HCT116 (cell line): Measurements from ENCODE around the gene GNAI2. TPM values are rescaled to one million over a fixed set of nuclear protein-coding genes. Genes with fewer than 3 reads are reported as not detected.

Source experiments
- ATAC-seq: fragments of 200-7000 bp; cut with Tn5 transposase; 2 replicates; pipeline ENCODE4 v1.9.1; 2020; ENCODE audit warnings: mild to moderate bottlenecking, moderate library complexity
- BruUV-seq: library from RNA; stranded (reverse); fragments of 400-500 nt; replicated peaks from 2 replicates; lab custom pipeline; 2021; lab: Mats Ljungman, UMichigan
- CTCF ChIA-PET: fragments of 300-600 bp; sonication (Branson Sonifier 250); formaldehyde crosslinking; loops from one replicate; lab custom pipeline; 2021; ENCODE audit warnings: antibody characterized with exemption; lab: Charles Lee
- POLR2A ChIA-PET: fragments of 300-600, 350-600 bp; sonication (Branson Sonifier 250); formaldehyde crosslinking; loops from one replicate; lab custom pipeline; 2021; ENCODE audit warnings: antibody characterized with exemption; lab: Charles Lee
- RAD21 ChIA-PET, 2 experiments: fragments of 300-600 bp; sonication (Branson Sonifier 250); formaldehyde crosslinking; loops; one replicate each; lab custom pipeline; 2023; ENCODE audit warnings: low total read pairs in 2 of 2; ENCODE audit not compliant: uncharacterized antibody in 2 of 2, unreplicated experiment in 2 of 2, low non-redundant PET in 1 of 2; lab: Charles Lee
- DNase-seq: peaks from one replicate; pipeline ENCODE4 v3.0.0-alpha.2; 2010; ENCODE audit warnings: low read depth, low spot score
- H2AFZ ChIP-seq: fragments of 200-600 bp; shearing (Covaris generic), sonication (generic); 2 replicates; pipeline ENCODE4 v1.6.1; 2017; ENCODE audit warnings: low read depth, mixed run types, mixed read lengths, antibody characterized with exemption, low read length; ENCODE audit not compliant: poor library complexity, severe bottlenecking
- H3K27ac ChIP-seq: 2 replicates; pipeline ENCODE4 v1.5.1; 2012; ENCODE audit warnings: low read depth, low read length
- H3K27me3 ChIP-seq: fragments of 200-600 bp; sonication (generic); 2 replicates; pipeline ENCODE4 v1.6.1; 2016; ENCODE audit warnings: mixed run types, low read length, mixed read lengths; ENCODE audit not compliant: insufficient read depth
- H3K36me3 ChIP-seq, 2 experiments: fragments of 200-500 bp in 1 of 2; fragments of 200-600 bp in 1 of 2; sonication (Bioruptor generic) in 1 of 2; sonication (generic) in 1 of 2; 2 replicates each; pipeline versions ENCODE4 v1.5.1 to v1.6.1; 2014 to 2016; ENCODE audit warnings: low read length in 2 of 2, inconsistent platforms in 1 of 2, mixed read lengths in 1 of 2, mixed run types in 1 of 2; ENCODE audit not compliant: insufficient read depth in 2 of 2, control insufficient read depth in 1 of 2
- H3K4me1 ChIP-seq, 2 experiments: fragments of 200-600 bp in 1 of 2; sonication (generic) in 1 of 2; 2 replicates each; pipeline versions ENCODE4 v1.5.1 to v1.6.1; 2012 to 2017; ENCODE audit warnings: low read length in 2 of 2, inconsistent platforms in 1 of 2, mild to moderate bottlenecking in 1 of 2, mixed read lengths in 1 of 2, mixed run types in 1 of 2, moderate library complexity in 1 of 2; ENCODE audit not compliant: insufficient read depth in 2 of 2, control insufficient read depth in 1 of 2
- H3K4me2 ChIP-seq: fragments of 200-600 bp; sonication (generic); 2 replicates; pipeline ENCODE4 v1.6.1; 2017; ENCODE audit warnings: mixed run types, low read length, mixed read lengths
- H3K4me3 ChIP-seq, 2 experiments: fragments of 200-600 bp in 1 of 2; sonication (generic) in 1 of 2; replicated peaks in 1 of 2; 2 replicates each; pipeline ENCODE4 v1.5.1; 2011 to 2016; ENCODE audit warnings: low read length in 2 of 2, control low read depth in 1 of 2, low read depth in 1 of 2, mild to moderate bottlenecking in 1 of 2, mixed read lengths in 1 of 2, mixed run types in 1 of 2
- H3K79me2 ChIP-seq: fragments of 200-600 bp; sonication (generic); 2 replicates; pipeline ENCODE4 v1.6.1; 2017; ENCODE audit warnings: mild to moderate bottlenecking, mixed run types, low read length, moderate library complexity, mixed read lengths; ENCODE audit not compliant: insufficient read depth
- H3K9ac ChIP-seq: fragments of 200-600 bp; sonication (generic); 2 replicates; pipeline ENCODE4 v1.6.1; 2016; ENCODE audit warnings: low read length, mixed read lengths
- H3K9me2 ChIP-seq: fragments of 200-600 bp; sonication (generic), shearing (Covaris generic); 2 replicates; pipeline ENCODE4 v1.6.1; 2017; ENCODE audit warnings: mixed run types, mild to moderate bottlenecking, moderate library complexity; ENCODE audit not compliant: insufficient read depth
- H3K9me3 ChIP-seq, 2 experiments: fragments of 200-500 bp in 1 of 2; fragments of 200-600 bp in 1 of 2; sonication (Bioruptor generic) in 1 of 2; sonication (generic) in 1 of 2; 2 replicates each; pipeline ENCODE4 v1.6.1; 2014 to 2017; ENCODE audit warnings: low read length in 2 of 2, mixed read lengths in 2 of 2, inconsistent platforms in 1 of 2, low read depth in 1 of 2, mild to moderate bottlenecking in 1 of 2, mixed run types in 1 of 2, moderate library complexity in 1 of 2; ENCODE audit not compliant: control insufficient read depth in 1 of 2, insufficient read depth in 1 of 2
- H4K20me1 ChIP-seq: fragments of 200-600 bp; sonication (generic), shearing (Covaris generic); 2 replicates; pipeline ENCODE4 v1.6.1; 2017; ENCODE audit warnings: mixed run types, mild to moderate bottlenecking, moderate library complexity; ENCODE audit not compliant: insufficient read depth
- ATF3 ChIP-seq: IDR thresholded peaks from 2 replicates; pipeline ENCODE4 v1.6.1; 2012
- CEBPB ChIP-seq: IDR thresholded peaks from 2 replicates; pipeline ENCODE4 v1.6.1; 2012; ENCODE audit warnings: low read depth
- EGR1 ChIP-seq: IDR thresholded peaks from 2 replicates; pipeline ENCODE4 v1.6.1; 2012; ENCODE audit warnings: low read depth
- EZH2 ChIP-seq: fragments of 200-600 bp; sonication (generic); IDR thresholded peaks from 2 replicates; pipeline ENCODE4 v1.6.1; 2017; ENCODE audit warnings: antibody characterized with exemption, mixed run types
- EZH2phosphoT487 ChIP-seq: fragments of 200-600 bp; IDR thresholded peaks from 2 replicates; pipeline ENCODE4 v1.6.1; 2018; ENCODE audit warnings: antibody characterized with exemption, borderline replicate concordance
- FOSL1 ChIP-seq: IDR thresholded peaks from 2 replicates; pipeline ENCODE4 v1.6.1; 2012; ENCODE audit warnings: low read depth
- MAX ChIP-seq: IDR thresholded peaks from 2 replicates; pipeline ENCODE4 v1.6.1; 2012
- POLR2A ChIP-seq: IDR thresholded peaks from 2 replicates; pipeline ENCODE4 v1.7.0; 2011; ENCODE audit warnings: borderline replicate concordance; ENCODE audit not compliant: insufficient read depth, insufficient read length; ENCODE audit errors: extremely low read depth
- POLR2AphosphoS5 ChIP-seq: IDR thresholded peaks from 2 replicates; pipeline ENCODE4 v1.6.1; 2011; ENCODE audit warnings: mild to moderate bottlenecking, low read depth, low read length, moderate library complexity
- SIN3A ChIP-seq: IDR thresholded peaks from 2 replicates; pipeline ENCODE4 v1.6.1; 2012; ENCODE audit warnings: low read depth
- SRF ChIP-seq: IDR thresholded peaks from 2 replicates; pipeline ENCODE4 v1.6.1; 2012; ENCODE audit warnings: low read depth
- TCF7L2 ChIP-seq: IDR thresholded peaks from 2 replicates; pipeline ENCODE4 v1.7.0; 2011; ENCODE audit warnings: borderline replicate concordance, inconsistent platforms; ENCODE audit not compliant: insufficient read depth, insufficient read length; ENCODE audit errors: extremely low read depth
- YY1 ChIP-seq: IDR thresholded peaks from 2 replicates; pipeline ENCODE4 v1.6.1; 2011; ENCODE audit warnings: low read length, low read depth, moderate library complexity, mild to moderate bottlenecking; ENCODE audit not compliant: insufficient replicate concordance; ENCODE audit errors: extremely low read depth
- ZFX ChIP-seq: fragments of 450-650 bp; IDR thresholded peaks from 2 replicates; pipeline ENCODE4 v1.6.1; 2017
- ZNF274 ChIP-seq: fragments of 200-500 bp; sonication (Bioruptor generic); IDR thresholded peaks from 2 replicates; pipeline ENCODE4 v1.6.1; 2014; ENCODE audit warnings: mild to moderate bottlenecking, low read depth, low read length, inconsistent platforms
- intact Hi-C: fragments of 100-400 bp; cut with micrococcal nuclease; formaldehyde crosslinking; loops from 2 replicates; pipeline ENCODE4 v1.10.0; 2022
- total RNA-seq: library from RNA; stranded (reverse); gene quantifications from one replicate; pipeline ENCODE4 v1.2.1, GENCODE V29; 2021; ENCODE audit not compliant: unreplicated experiment
- TF ChIP-seq, protein P1 (sequence below), 3 experiments: fragments of 200-600 bp in 1 of 3; sonication (generic) in 1 of 3; IDR thresholded peaks in 2 of 3; conservative IDR thresholded peaks in 1 of 3; 2 replicates each; pipeline ENCODE4 v1.5.1; 2012 to 2017; ENCODE audit warnings: low read depth in 2 of 3, low read length in 2 of 3, antibody characterized with exemption in 1 of 3, borderline replicate concordance in 1 of 3, control low read depth in 1 of 3, mild to moderate bottlenecking in 1 of 3, mixed read lengths in 1 of 3, mixed run types in 1 of 3, moderate library complexity in 1 of 3; ENCODE audit not compliant: insufficient read depth in 1 of 3
- TF ChIP-seq, protein P2 (sequence below): IDR thresholded peaks from 2 replicates; pipeline ENCODE4 v1.6.1; 2011; ENCODE audit warnings: mild to moderate bottlenecking, low read length, moderate library complexity; ENCODE audit not compliant: insufficient replicate concordance; ENCODE audit errors: extremely low read depth
- TF ChIP-seq, protein P3 (sequence below): IDR thresholded peaks from 2 replicates; pipeline ENCODE4 v1.6.1; 2012; ENCODE audit warnings: low read depth

Gene GNAI2
- total RNA-seq, 1 experiment from 2014 or later = 170 TPM

GRCh38 chr3:50224639-50225038, 11.4 kb upstream of the GNAI2 start:
- ChIA-PET RAD21 (interaction anchor here (0.6 to 4.7 kb wide), 3 partner anchors 30 to 67 kb away, joined by 3 to 48 read pairs (median 45); no protein-coding TSS in a partner anchor), CTCF (interaction anchor here (0.5 to 6.3 kb wide), 3 partner anchors 31 to 50 kb away, joined by 3 to 164 read pairs (median 17); partner anchors contain the start of gene GNAT1), POLR2A (interaction anchor here (3.3 kb wide), 1 partner anchor 11 kb away, joined by 14 read pairs; the partner anchor contains the start of gene GNAI2)
- no TSS peak for BruUV-seq
- Histone ChIP-seq H3K27me3 (no peaks in the 10 kb centered on the region), H3K79me2 (no peaks in the 10 kb centered on the region), H4K20me1 (no peaks in the 10 kb centered on the region), H2AFZ (no peak overlapping the region), H3K9me2 (no peaks in the 10 kb centered on the region), H3K9me3 (no peaks in the 10 kb centered on the region), H3K9ac (no peak overlapping the region), H3K4me1 (peaks cover 10 to 34% of the 10 kb centered on the region in 2 experiments), H3K4me2 (no peak overlapping the region), H3K27ac (no peak overlapping the region), H3K4me3 (no peak overlapping the region), H3K36me3 (no peaks in the 10 kb centered on the region)
- DNase-seq (no peak), ATAC-seq (no peak)
- TF ChIP-seq EZH2phosphoT487 (no peak), ZFX (no peak), POLR2A (no peak), TCF7L2 (no peak), EZH2 (no peak), YY1 (no peak), ZNF274 (no peak), EGR1 (no peak), CEBPB (no peak), FOSL1 (no peak), SIN3A (no peak), POLR2AphosphoS5 (no peak), SRF (no peak), ATF3 (no peak), MAX (no peak)
- TF ChIP-seq, protein P1, sequence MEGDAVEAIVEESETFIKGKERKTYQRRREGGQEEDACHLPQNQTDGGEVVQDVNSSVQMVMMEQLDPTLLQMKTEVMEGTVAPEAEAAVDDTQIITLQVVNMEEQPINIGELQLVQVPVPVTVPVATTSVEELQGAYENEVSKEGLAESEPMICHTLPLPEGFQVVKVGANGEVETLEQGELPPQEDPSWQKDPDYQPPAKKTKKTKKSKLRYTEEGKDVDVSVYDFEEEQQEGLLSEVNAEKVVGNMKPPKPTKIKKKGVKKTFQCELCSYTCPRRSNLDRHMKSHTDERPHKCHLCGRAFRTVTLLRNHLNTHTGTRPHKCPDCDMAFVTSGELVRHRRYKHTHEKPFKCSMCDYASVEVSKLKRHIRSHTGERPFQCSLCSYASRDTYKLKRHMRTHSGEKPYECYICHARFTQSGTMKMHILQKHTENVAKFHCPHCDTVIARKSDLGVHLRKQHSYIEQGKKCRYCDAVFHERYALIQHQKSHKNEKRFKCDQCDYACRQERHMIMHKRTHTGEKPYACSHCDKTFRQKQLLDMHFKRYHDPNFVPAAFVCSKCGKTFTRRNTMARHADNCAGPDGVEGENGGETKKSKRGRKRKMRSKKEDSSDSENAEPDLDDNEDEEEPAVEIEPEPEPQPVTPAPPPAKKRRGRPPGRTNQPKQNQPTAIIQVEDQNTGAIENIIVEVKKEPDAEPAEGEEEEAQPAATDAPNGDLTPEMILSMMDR (IDR thresholded peaks at IDR 0.05 in 2 of 3, conservative IDR thresholded peaks at IDR 0.05 in 1 of 3; ENCODE audit: borderline replicate concordance in 1 of 3, insufficient read depth in 1 of 3, low read depth in 2 of 3, low read length in 2 of 3) = no peak
- TF ChIP-seq, protein P2, sequence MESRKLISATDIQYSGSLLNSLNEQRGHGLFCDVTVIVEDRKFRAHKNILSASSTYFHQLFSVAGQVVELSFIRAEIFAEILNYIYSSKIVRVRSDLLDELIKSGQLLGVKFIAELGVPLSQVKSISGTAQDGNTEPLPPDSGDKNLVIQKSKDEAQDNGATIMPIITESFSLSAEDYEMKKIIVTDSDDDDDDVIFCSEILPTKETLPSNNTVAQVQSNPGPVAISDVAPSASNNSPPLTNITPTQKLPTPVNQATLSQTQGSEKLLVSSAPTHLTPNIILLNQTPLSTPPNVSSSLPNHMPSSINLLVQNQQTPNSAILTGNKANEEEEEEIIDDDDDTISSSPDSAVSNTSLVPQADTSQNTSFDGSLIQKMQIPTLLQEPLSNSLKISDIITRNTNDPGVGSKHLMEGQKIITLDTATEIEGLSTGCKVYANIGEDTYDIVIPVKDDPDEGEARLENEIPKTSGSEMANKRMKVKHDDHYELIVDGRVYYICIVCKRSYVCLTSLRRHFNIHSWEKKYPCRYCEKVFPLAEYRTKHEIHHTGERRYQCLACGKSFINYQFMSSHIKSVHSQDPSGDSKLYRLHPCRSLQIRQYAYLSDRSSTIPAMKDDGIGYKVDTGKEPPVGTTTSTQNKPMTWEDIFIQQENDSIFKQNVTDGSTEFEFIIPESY = no peak
- TF ChIP-seq, protein P3, sequence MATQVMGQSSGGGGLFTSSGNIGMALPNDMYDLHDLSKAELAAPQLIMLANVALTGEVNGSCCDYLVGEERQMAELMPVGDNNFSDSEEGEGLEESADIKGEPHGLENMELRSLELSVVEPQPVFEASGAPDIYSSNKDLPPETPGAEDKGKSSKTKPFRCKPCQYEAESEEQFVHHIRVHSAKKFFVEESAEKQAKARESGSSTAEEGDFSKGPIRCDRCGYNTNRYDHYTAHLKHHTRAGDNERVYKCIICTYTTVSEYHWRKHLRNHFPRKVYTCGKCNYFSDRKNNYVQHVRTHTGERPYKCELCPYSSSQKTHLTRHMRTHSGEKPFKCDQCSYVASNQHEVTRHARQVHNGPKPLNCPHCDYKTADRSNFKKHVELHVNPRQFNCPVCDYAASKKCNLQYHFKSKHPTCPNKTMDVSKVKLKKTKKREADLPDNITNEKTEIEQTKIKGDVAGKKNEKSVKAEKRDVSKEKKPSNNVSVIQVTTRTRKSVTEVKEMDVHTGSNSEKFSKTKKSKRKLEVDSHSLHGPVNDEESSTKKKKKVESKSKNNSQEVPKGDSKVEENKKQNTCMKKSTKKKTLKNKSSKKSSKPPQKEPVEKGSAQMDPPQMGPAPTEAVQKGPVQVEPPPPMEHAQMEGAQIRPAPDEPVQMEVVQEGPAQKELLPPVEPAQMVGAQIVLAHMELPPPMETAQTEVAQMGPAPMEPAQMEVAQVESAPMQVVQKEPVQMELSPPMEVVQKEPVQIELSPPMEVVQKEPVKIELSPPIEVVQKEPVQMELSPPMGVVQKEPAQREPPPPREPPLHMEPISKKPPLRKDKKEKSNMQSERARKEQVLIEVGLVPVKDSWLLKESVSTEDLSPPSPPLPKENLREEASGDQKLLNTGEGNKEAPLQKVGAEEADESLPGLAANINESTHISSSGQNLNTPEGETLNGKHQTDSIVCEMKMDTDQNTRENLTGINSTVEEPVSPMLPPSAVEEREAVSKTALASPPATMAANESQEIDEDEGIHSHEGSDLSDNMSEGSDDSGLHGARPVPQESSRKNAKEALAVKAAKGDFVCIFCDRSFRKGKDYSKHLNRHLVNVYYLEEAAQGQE = no peak
- intact Hi-C loops = no loop called here
